Measurements from ENCODE around the gene BRDT. TPM values are rescaled to one million over a fixed set of nuclear protein-coding genes. Genes with fewer than 3 reads are reported as not detected.

BRDT gene
- polyA plus RNA-seq, 1 donor (not counting 4 experiments of a cell fraction or from before 2014, with no cell fraction given): not detected

DNA sequence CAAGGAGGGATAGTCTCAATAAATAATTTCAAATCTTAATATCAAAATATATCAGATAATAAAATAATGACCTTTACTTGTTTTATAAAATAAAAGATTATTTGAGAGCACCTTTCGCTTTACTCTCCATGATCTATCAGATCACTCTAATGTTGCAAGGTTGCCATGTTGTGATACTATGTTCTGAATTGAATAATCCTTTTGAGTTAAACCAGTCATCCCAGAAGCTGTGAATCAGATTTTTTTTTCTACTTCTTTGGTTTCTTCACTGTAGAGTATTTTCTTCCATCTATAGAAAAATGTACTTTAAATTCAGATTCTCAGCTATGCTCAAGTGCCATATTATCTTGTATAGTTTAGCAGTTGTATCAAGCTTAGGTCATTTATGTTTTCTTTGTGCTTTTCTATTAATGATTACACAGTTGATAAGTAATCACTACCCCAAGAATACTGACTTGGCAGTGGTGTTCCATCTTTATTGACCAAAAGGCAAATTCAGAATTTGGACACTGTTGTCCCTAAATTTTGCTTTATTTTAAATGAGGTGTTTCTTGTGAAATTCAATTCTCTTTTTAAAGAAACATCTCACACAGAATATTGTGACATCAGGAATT lies 32.9 kb downstream of the BRDT start:
- Histone ChIP-seq H3K27me3 (ENCODE audit: control insufficient read depth, extremely low read depth, insufficient read depth, low read length) (no peaks in the 10 kb centered on the region), H3K79me2 (ENCODE audit: control insufficient read depth, insufficient read depth, low read length) (no peaks in the 10 kb centered on the region), H3K4me3 (ENCODE audit: control insufficient read depth in 2 of 3, extremely low read depth in 1 of 3, insufficient read depth in 2 of 3, low read depth in 1 of 3, low read length in 3 of 3) (no peak overlapping the region), H3K9me3 (ENCODE audit: control insufficient read depth, low read depth, low read length) (no peaks in the 10 kb centered on the region), H3K4me2 (ENCODE audit: control insufficient read depth, extremely low read depth, insufficient read depth, low read depth, low read length) (no peak overlapping the region), H3K36me3 (ENCODE audit: control insufficient read depth in 2 of 2, extremely low read depth in 1 of 2, insufficient read depth in 2 of 2, low read length in 2 of 2) (no peaks in the 10 kb centered on the region), H4K20me1 (ENCODE audit: control insufficient read depth, extremely low read depth, insufficient read depth, low read length) (no peaks in the 10 kb centered on the region), H3K4me1 (ENCODE audit: control insufficient read depth, extremely low read depth, insufficient read depth, low read length) (no peaks in the 10 kb centered on the region), H3K27ac (ENCODE audit: control insufficient read depth, insufficient read depth, low read length) (no peak overlapping the region), H3K9me1 (ENCODE audit: control insufficient read depth, extremely low read depth, insufficient read depth, low read length) (no peaks in the 10 kb centered on the region), H2AFZ (ENCODE audit: control insufficient read depth, low read length) (no peak overlapping the region), H3K9ac (ENCODE audit: control insufficient read depth, extremely low read depth, insufficient read depth, low read length) (no peak overlapping the region)
- FAIRE-seq: no peak
- no peak for DNase-seq (ENCODE audit: low read depth, low spot score)
- dilution Hi-C loops (cut with MboI; ENCODE audit: extremely low pct_ligation_motif_present, low sequenced_read_pairs): loop anchor here (25.0 kb wide), 1 partner anchor 280 kb away; no protein-coding TSS in a partner anchor
- TF ChIP-seq, protein P1, sequence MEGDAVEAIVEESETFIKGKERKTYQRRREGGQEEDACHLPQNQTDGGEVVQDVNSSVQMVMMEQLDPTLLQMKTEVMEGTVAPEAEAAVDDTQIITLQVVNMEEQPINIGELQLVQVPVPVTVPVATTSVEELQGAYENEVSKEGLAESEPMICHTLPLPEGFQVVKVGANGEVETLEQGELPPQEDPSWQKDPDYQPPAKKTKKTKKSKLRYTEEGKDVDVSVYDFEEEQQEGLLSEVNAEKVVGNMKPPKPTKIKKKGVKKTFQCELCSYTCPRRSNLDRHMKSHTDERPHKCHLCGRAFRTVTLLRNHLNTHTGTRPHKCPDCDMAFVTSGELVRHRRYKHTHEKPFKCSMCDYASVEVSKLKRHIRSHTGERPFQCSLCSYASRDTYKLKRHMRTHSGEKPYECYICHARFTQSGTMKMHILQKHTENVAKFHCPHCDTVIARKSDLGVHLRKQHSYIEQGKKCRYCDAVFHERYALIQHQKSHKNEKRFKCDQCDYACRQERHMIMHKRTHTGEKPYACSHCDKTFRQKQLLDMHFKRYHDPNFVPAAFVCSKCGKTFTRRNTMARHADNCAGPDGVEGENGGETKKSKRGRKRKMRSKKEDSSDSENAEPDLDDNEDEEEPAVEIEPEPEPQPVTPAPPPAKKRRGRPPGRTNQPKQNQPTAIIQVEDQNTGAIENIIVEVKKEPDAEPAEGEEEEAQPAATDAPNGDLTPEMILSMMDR (optimal IDR thresholded peaks at IDR 0.05 in 1 of 3, IDR thresholded peaks at IDR 0.05 in 1 of 3, conservative IDR thresholded peaks at IDR 0.05 in 1 of 3; ENCODE audit: extremely low read depth in 1 of 3, insufficient read depth in 2 of 3, low read length in 3 of 3): no peak
- no peak for TF ChIP-seq EZH2 (IDR thresholded peaks at IDR 0.05; ENCODE audit: low read length)

DNA sequence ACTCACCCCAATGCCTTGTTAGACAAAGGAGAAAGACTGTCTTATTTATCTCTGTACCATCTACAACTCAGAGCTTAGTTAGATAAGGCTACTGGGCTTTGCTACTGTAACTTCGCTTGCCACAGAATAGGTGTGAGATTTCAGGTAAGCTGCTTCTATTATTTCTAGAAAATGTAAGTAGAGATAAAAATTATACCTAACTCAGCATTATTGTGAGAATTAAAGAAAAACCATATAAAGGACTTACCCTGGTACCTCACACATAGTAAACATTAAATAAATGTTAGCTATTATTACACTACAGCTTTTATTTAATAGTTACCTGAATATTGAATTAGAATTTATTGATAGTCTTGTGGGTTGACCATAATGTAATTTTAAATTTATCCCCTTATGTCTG lies 44.1 kb downstream of the BRDT start:
- Histone ChIP-seq H3K4me2 (ENCODE audit: control insufficient read depth, extremely low read depth, insufficient read depth, low read depth, low read length) (no peak overlapping the region), H3K4me3 (ENCODE audit: control insufficient read depth in 2 of 3, extremely low read depth in 1 of 3, insufficient read depth in 2 of 3, low read depth in 1 of 3, low read length in 3 of 3) (no peak overlapping the region), H3K27ac (ENCODE audit: control insufficient read depth, insufficient read depth, low read length) (no peak overlapping the region), H3K4me1 (ENCODE audit: control insufficient read depth, extremely low read depth, insufficient read depth, low read length) (no peaks in the 10 kb centered on the region), H3K9me1 (ENCODE audit: control insufficient read depth, extremely low read depth, insufficient read depth, low read length) (no peaks in the 10 kb centered on the region), H3K9me3 (ENCODE audit: control insufficient read depth, low read depth, low read length) (no peaks in the 10 kb centered on the region), H3K36me3 (ENCODE audit: control insufficient read depth in 2 of 2, extremely low read depth in 1 of 2, insufficient read depth in 2 of 2, low read length in 2 of 2) (no peaks in the 10 kb centered on the region), H4K20me1 (ENCODE audit: control insufficient read depth, extremely low read depth, insufficient read depth, low read length) (no peaks in the 10 kb centered on the region), H2AFZ (ENCODE audit: control insufficient read depth, low read length) (no peak overlapping the region), H3K27me3 (ENCODE audit: control insufficient read depth, extremely low read depth, insufficient read depth, low read length) (no peaks in the 10 kb centered on the region), H3K9ac (ENCODE audit: control insufficient read depth, extremely low read depth, insufficient read depth, low read length) (no peak overlapping the region), H3K79me2 (ENCODE audit: control insufficient read depth, insufficient read depth, low read length) (no peaks in the 10 kb centered on the region)
- FAIRE-seq (no peak), DNase-seq (ENCODE audit: low read depth, low spot score) (no peak)
- dilution Hi-C loops (cut with MboI; ENCODE audit: extremely low pct_ligation_motif_present, low sequenced_read_pairs): loop anchor here (25.0 kb wide), 1 partner anchor 269 kb away; no protein-coding TSS in a partner anchor
- no peak for TF ChIP-seq EZH2 (IDR thresholded peaks at IDR 0.05; ENCODE audit: low read length)
- TF ChIP-seq, protein P1 (optimal IDR thresholded peaks at IDR 0.05 in 1 of 3, IDR thresholded peaks at IDR 0.05 in 1 of 3, conservative IDR thresholded peaks at IDR 0.05 in 1 of 3; ENCODE audit: extremely low read depth in 1 of 3, insufficient read depth in 2 of 3, low read length in 3 of 3): no peak

Measured in keratinocyte (primary cell).